Measurements from ENCODE around the gene LIMS1.

LIMS1 gene

DNA sequence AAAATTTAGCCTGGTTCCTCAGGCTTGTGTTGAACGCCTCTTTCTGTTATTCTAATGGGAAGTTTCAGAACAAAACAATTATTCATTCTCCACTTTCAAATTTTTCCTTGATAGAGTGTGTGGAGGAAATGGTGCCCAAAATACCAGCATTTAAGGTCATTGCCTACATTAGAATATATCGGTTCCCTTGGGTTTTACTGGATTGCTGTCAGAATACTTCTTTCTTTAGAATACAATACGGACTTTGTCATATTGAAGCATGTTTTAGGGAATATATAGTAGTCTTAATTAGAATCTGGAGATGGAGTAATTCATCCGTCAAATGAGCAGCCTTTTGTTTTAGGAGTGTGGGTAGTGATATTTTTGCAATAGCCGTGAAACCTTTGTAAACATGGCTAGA is 13.3 kb downstream of the LIMS1 start:
- no peaks in the 10 kb centered on the region for H3K9me3 ChIP-seq (ENCODE audit: insufficient read depth, low read length)
- no peak overlapping the region for H3K27ac ChIP-seq (ENCODE audit: low read length)
- peaks cover 67% of the 10 kb centered on the region for H3K79me2 ChIP-seq (ENCODE audit: low read length)

DNA sequence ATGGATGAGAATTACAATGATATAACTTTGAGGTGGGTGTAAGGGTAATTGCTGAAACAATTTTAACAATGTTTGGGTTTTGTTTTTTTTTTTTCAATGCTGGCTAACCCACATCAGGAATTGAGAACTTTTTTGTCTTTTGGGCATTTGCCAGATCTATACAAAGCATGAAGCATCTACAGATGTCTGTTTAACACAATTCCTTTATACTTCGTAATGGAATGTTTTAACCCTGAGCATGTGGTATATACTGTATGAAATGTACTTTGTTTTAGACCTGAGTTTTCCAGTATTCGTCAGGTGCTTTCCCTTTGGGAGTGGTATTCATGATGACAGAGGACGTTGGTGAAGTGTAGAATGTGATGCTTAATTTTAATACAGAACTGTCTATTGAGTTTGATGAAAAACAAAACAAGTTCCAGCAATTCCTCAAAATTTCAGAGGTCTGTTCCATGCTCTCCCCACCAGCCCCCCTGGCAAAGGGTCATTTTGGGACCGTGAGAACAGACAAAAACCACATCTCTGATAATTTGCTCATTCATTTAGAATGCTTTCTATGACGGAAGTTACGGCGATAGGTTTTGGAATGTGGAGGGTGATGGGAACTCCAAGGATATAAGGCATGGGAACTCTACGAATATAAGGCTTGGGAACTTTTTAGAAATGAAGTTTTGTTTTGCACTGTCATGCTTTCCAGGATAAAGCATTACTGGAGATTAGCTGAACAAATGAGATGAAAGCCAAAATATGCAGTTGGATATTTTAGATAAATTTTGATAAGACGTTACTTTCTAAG is 14.1 kb downstream of the LIMS1 start:
- Histone ChIP-seq H4K20me1 (ENCODE audit: insufficient read depth, low read length) (peaks cover 39% of the 10 kb centered on the region), H3K9me3 (ENCODE audit: insufficient read depth, low read length) (no peaks in the 10 kb centered on the region), H3K79me2 (ENCODE audit: low read length) (peaks cover 67% of the 10 kb centered on the region), H3K27ac (ENCODE audit: low read length) (no peak overlapping the region), H3K27me3 (ENCODE audit: low read depth, low read length) (no peaks in the 10 kb centered on the region), H2AFZ (ENCODE audit: low read depth, low read length) (no peak overlapping the region), H3K36me3 (replicated peaks; ENCODE audit: low read depth, low read length) (peaks cover 5% of the 10 kb centered on the region), H3K4me3 (ENCODE audit: low read length) (no peak overlapping the region), H3K4me1 (ENCODE audit: low read length) (no peaks in the 10 kb centered on the region; the same call in 1 of the 2 replicates), H3K4me2 (ENCODE audit: low read length) (no peak overlapping the region), H3K9ac (ENCODE audit: low read length) (no peak overlapping the region)
- TF ChIP-seq, protein P1, sequence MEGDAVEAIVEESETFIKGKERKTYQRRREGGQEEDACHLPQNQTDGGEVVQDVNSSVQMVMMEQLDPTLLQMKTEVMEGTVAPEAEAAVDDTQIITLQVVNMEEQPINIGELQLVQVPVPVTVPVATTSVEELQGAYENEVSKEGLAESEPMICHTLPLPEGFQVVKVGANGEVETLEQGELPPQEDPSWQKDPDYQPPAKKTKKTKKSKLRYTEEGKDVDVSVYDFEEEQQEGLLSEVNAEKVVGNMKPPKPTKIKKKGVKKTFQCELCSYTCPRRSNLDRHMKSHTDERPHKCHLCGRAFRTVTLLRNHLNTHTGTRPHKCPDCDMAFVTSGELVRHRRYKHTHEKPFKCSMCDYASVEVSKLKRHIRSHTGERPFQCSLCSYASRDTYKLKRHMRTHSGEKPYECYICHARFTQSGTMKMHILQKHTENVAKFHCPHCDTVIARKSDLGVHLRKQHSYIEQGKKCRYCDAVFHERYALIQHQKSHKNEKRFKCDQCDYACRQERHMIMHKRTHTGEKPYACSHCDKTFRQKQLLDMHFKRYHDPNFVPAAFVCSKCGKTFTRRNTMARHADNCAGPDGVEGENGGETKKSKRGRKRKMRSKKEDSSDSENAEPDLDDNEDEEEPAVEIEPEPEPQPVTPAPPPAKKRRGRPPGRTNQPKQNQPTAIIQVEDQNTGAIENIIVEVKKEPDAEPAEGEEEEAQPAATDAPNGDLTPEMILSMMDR (IDR thresholded peaks at IDR 0.05; ENCODE audit: low read depth, low read length): no peak
- TF ChIP-seq EZH2phosphoT487 (IDR thresholded peaks at IDR 0.05; ENCODE audit: low read depth): no peak

More for the DNA sequence above, 13.3 kb downstream of the LIMS1 start:
- no peak overlapping the region for H3K4me2 ChIP-seq (ENCODE audit: low read length)
- H3K36me3 ChIP-seq (replicated peaks; ENCODE audit: low read depth, low read length): peaks cover 12% of the 10 kb centered on the region
- no peak overlapping the region for H2AFZ ChIP-seq (ENCODE audit: low read depth, low read length)
- no peaks in the 10 kb centered on the region for H3K27me3 ChIP-seq (ENCODE audit: low read depth, low read length)
- no peak overlapping the region for H3K9ac ChIP-seq (ENCODE audit: low read length)
- no peaks in the 10 kb centered on the region; the same call in 1 of the 2 replicates for H3K4me1 ChIP-seq (ENCODE audit: low read length)
- peaks cover 39% of the 10 kb centered on the region for H4K20me1 ChIP-seq (ENCODE audit: insufficient read depth, low read length)
- no peak overlapping the region for H3K4me3 ChIP-seq (ENCODE audit: low read length)
- TF ChIP-seq, protein P1 (IDR thresholded peaks at IDR 0.05; ENCODE audit: low read depth, low read length): no peak
- no peak for TF ChIP-seq EZH2phosphoT487 (IDR thresholded peaks at IDR 0.05; ENCODE audit: low read depth)

DNA sequence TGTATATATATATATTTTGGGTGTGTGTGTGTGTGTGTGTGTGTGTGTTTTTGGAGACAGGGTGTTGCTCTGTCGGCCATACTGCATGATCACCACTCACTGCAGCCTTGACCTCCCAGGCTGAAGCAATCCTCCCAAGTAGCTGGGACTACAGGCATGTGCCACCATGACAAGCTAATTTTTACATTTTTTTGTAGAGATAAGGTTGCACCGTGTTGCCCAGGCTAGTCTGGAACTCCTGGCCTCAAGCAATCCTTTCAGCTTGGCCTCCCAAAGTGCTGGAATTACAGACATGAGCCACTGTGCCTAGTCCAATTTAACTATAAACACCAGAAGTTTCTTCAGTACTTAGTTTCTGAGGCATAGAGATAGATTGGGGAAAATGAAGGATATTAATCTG is 18.3 kb downstream of the LIMS1 start:
- Histone ChIP-seq H3K4me3 (ENCODE audit: low read length) (no peak overlapping the region), H3K4me2 (ENCODE audit: low read length) (no peak overlapping the region), H3K36me3 (replicated peaks; ENCODE audit: low read depth, low read length) (no peaks in the 10 kb centered on the region), H4K20me1 (ENCODE audit: insufficient read depth, low read length) (peaks cover 58% of the 10 kb centered on the region), H3K9me3 (ENCODE audit: insufficient read depth, low read length) (no peaks in the 10 kb centered on the region), H3K79me2 (ENCODE audit: low read length) (peaks cover 79% of the 10 kb centered on the region), H2AFZ (ENCODE audit: low read depth, low read length) (no peak overlapping the region), H3K4me1 (ENCODE audit: low read length) (no peaks in the 10 kb centered on the region; the same call in 1 of the 2 replicates), H3K27me3 (ENCODE audit: low read depth, low read length) (no peaks in the 10 kb centered on the region), H3K9ac (ENCODE audit: low read length) (no peak overlapping the region), H3K27ac (ENCODE audit: low read length) (no peak overlapping the region)
- no peak for TF ChIP-seq EZH2phosphoT487 (IDR thresholded peaks at IDR 0.05; ENCODE audit: low read depth)
- TF ChIP-seq, protein P1 (IDR thresholded peaks at IDR 0.05; ENCODE audit: low read depth, low read length): no peak

DNA sequence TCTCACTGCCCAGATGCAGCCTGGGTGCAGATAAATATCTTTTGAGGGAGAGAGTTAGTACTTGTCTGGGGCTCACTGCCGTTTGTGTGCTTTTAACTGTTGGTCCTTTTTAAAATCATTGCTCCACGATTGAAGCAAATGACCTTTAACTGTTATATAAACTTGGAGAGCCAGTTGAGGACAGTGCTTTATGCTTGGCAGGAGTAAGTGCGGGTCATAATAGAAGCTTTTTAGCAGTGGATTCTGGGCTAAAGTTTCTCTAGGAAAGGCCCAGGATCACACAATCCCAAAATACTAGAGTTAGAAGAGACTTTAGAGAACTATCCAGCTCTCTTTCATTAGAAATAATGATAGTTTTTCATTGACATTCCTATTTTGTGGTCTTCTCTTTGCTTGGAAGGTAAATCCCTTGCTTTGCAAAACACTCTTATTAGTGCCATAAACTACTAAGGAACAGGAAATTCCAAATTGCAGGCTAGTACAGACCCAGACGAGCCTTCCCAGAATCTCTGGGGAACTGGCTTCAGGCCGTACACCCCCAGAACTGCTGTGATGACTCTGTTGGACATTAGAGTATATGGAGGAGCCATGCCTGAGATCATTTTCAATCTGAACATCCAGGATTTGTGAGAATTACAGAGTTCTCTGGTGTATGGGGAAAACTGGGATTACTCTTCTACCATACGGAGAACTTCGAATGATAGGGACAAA is 19.1 kb downstream of the LIMS1 start:
- Histone ChIP-seq H3K9ac (ENCODE audit: low read length) (no peak overlapping the region), H3K9me3 (ENCODE audit: insufficient read depth, low read length) (no peaks in the 10 kb centered on the region), H3K36me3 (replicated peaks; ENCODE audit: low read depth, low read length) (no peaks in the 10 kb centered on the region), H3K4me2 (ENCODE audit: low read length) (no peak overlapping the region), H3K4me3 (ENCODE audit: low read length) (no peak overlapping the region), H3K4me1 (ENCODE audit: low read length) (no peaks in the 10 kb centered on the region; the same call in 1 of the 2 replicates), H3K27ac (ENCODE audit: low read length) (no peak overlapping the region), H3K79me2 (ENCODE audit: low read length) (peaks cover 79% of the 10 kb centered on the region), H2AFZ (ENCODE audit: low read depth, low read length) (no peak overlapping the region), H4K20me1 (ENCODE audit: insufficient read depth, low read length) (peaks cover 50% of the 10 kb centered on the region), H3K27me3 (ENCODE audit: low read depth, low read length) (no peaks in the 10 kb centered on the region)
- TF ChIP-seq EZH2phosphoT487 (IDR thresholded peaks at IDR 0.05; ENCODE audit: low read depth): no peak
- TF ChIP-seq, protein P1 (IDR thresholded peaks at IDR 0.05; ENCODE audit: low read depth, low read length): no peak
